Fibroblast of the conjunctiva (primary cell): ENCODE measurements around the gene ZFP1.
A peak's percentile ranks its signal among the peaks of the same experiment; 100 is the strongest.

Experiments used
- DNase-seq: peaks from one replicate; pipeline ENCODE4 v3.0.0-alpha.2; 2010; ENCODE audit warnings: low read depth

The ZFP1 gene

GRCh38 chr16:75148311-75149195, at the start of gene ZFP1:
ZFP1 (plus strand) TSS chr16:75148524; CDS start chr16:75152952, 4,428 bp downstream.
- DNase-seq, result peak; percentile 84

- DNase-seq, result no peak
Measured at GRCh38 chr16:75099075-75099667, 49.2 kb upstream of the ZFP1 start.

GRCh38 chr16:75099738-75100602, 48.4 kb upstream of the ZFP1 start:
- DNase-seq, result no peak

- no peak for DNase-seq
Measured at GRCh38 chr16:75100603-75100990, 47.7 kb upstream of the ZFP1 start.

GRCh38 chr16:75101635-75102034, 46.7 kb upstream of the ZFP1 start:
- DNase-seq, result no peak

GRCh38 chr16:75102595-75102994, 45.7 kb upstream of the ZFP1 start:
- no peak for DNase-seq

- no peak for DNase-seq
Measured at GRCh38 chr16:75103994-75104393, 44.3 kb upstream of the ZFP1 start.

- no peak for DNase-seq
Measured at GRCh38 chr16:75104836-75105235, 43.5 kb upstream of the ZFP1 start.

- no peak for DNase-seq
Measured at GRCh38 chr16:75105306-75106061, 42.8 kb upstream of the ZFP1 start.

- DNase-seq, result no peak
Measured at GRCh38 chr16:75106351-75107274, 41.7 kb upstream of the ZFP1 start.

GRCh38 chr16:75107505-75107904, 40.8 kb upstream of the ZFP1 start:
- DNase-seq, result no peak

GRCh38 chr16:75108792-75109731, 39.3 kb upstream of the ZFP1 start:
- DNase-seq, result peak; percentile 79

GRCh38 chr16:75109732-75110243, 38.5 kb upstream of the ZFP1 start:
- no peak for DNase-seq

GRCh38 chr16:75110637-75111513, 37.4 kb upstream of the ZFP1 start:
- peak; percentile 85 for DNase-seq

GRCh38 chr16:75111514-75111940, 36.8 kb upstream of the ZFP1 start:
- DNase-seq, result no peak

GRCh38 chr16:75111961-75112733, 36.2 kb upstream of the ZFP1 start:
- DNase-seq, result no peak

- no peak for DNase-seq
Measured at GRCh38 chr16:75112734-75113491, 35.4 kb upstream of the ZFP1 start.
